Thoracic aorta (tissue), 2 donors: Measurements from ENCODE around the gene FIBCD1. TPM values are rescaled to one million over a fixed set of nuclear protein-coding genes. Genes with fewer than 3 reads are reported as not detected.
"Not testable (repeated sequence)": the region's sequence is repeated elsewhere in the genome, so short reads cannot be mapped to it uniquely, and the experiment has no call there.

ENCODE experiments used
- ATAC-seq: fragments of 150-250 bp; one replicate; pipeline ENCODE4 v1.8.0; 2017; ENCODE audit warnings: low read depth; ENCODE audit not compliant: insufficient number of reproducible peaks, low FRiP score
- DNase-seq: peaks from one replicate; pipeline ENCODE4 v3.0.0-alpha.2; 2020; ENCODE audit warnings: low spot score
- H3K27ac ChIP-seq, 2 donors: fragments of 200-600 bp; sonication (generic); 1 replicate in 1 of 2; 2 replicates in 1 of 2; pipeline ENCODE4 v1.5.1; 2016; ENCODE audit warnings: mild to moderate bottlenecking in 2 of 2, moderate library complexity in 2 of 2
- H3K27me3 ChIP-seq: fragments of 200-600 bp; sonication (generic); replicated peaks from 2 replicates; pipeline ENCODE4 v1.6.0; 2016; ENCODE audit warnings: mild to moderate bottlenecking; ENCODE audit not compliant: insufficient read depth
- H3K36me3 ChIP-seq: fragments of 200-600 bp; sonication (generic); one replicate; pipeline ENCODE4 v1.5.1; 2016
- H3K4me1 ChIP-seq, 2 donors: fragments of 200-600 bp; sonication (generic); 1 replicate in 1 of 2; 2 replicates in 1 of 2; pipeline versions ENCODE4 v1.5.1 to v1.6.0; 2016; ENCODE audit warnings: low read depth in 2 of 2, mild to moderate bottlenecking in 1 of 2; ENCODE audit not compliant: control insufficient read depth in 1 of 2
- H3K4me3 ChIP-seq: fragments of 200-600 bp; sonication (generic); 2 replicates; pipeline ENCODE4 v1.5.1; 2016; ENCODE audit warnings: mild to moderate bottlenecking
- H3K9me3 ChIP-seq: fragments of 200-600 bp; sonication (generic); 2 replicates; pipeline ENCODE4 v1.5.1; 2016
- CTCF ChIP-seq: fragments of 200-600 bp; sonication (generic); IDR thresholded peaks from one replicate; pipeline ENCODE4 v1.5.1; 2019; ENCODE audit warnings: antibody characterized with exemption
- total RNA-seq, 2 donors: library from RNA; depleted of rRNA; stranded (reverse); fragments of >200 nt; gene quantifications; one replicate each; pipeline versions ENCODE4 v1.1.0 to v1.2.3, GENCODE V29; 2016

Gene FIBCD1
- total RNA-seq, 2 donors from 2014 or later: not detected

GRCh38 chr9:130957451-130958203 is 18.6 kb upstream of the FIBCD1 start:
- TF ChIP-seq CTCF: no peak
- peaks cover 3 to 6% of the 10 kb centered on the region in 2 donors for H3K4me1 ChIP-seq
- H3K36me3 ChIP-seq: no peaks in the 10 kb centered on the region
- DNase-seq: no peak
- ATAC-seq: no peak
- H3K9me3 ChIP-seq: no peaks in the 10 kb centered on the region
- H3K27ac ChIP-seq: no peak overlapping the region
- H3K27me3 ChIP-seq: no peaks in the 10 kb centered on the region
- H3K4me3 ChIP-seq: no peak overlapping the region

GRCh38 chr9:130956636-130957450 is 17.8 kb upstream of the FIBCD1 start:
- H3K4me3 ChIP-seq: no peak overlapping the region

GRCh38 chr9:130955947-130956621 is 17.0 kb upstream of the FIBCD1 start:
- Histone ChIP-seq H3K4me1 (no peaks in the 10 kb centered on the region), H3K4me3 (no peak overlapping the region), H3K27ac (no peak overlapping the region), H3K9me3 (no peaks in the 10 kb centered on the region), H3K27me3 (no peaks in the 10 kb centered on the region), H3K36me3 (no peaks in the 10 kb centered on the region)
- ATAC-seq (no peak), DNase-seq (no peak)
- TF ChIP-seq CTCF: no peak

More at GRCh38 chr9:130956636-130957450, 17.8 kb upstream of the FIBCD1 start:
- ATAC-seq: no peak
- no peak for DNase-seq
- Histone ChIP-seq H3K9me3 (no peaks in the 10 kb centered on the region), H3K27ac (no peak overlapping the region), H3K4me1 (no peaks in the 10 kb centered on the region), H3K36me3 (no peaks in the 10 kb centered on the region), H3K27me3 (no peaks in the 10 kb centered on the region)
- no peak for TF ChIP-seq CTCF

- H3K27ac ChIP-seq, H3K36me3 ChIP-seq, H3K4me3 ChIP-seq, H3K9me3 ChIP-seq, H3K4me1 ChIP-seq, H3K27me3 ChIP-seq, DNase-seq, ATAC-seq: not testable (repeated sequence)
These were observed 15.9 kb upstream of the FIBCD1 start for GRCh38 chr9:130954925-130955324.

GRCh38 chr9:130954317-130954716 is 15.3 kb upstream of the FIBCD1 start:
- ATAC-seq: no peak
- H3K27ac ChIP-seq: no peak overlapping the region

More at GRCh38 chr9:130954317-130954716, 15.3 kb upstream of the FIBCD1 start:
- Histone ChIP-seq H3K27me3 (no peaks in the 10 kb centered on the region), H3K4me3 (no peak overlapping the region), H3K4me1 (no peaks in the 10 kb centered on the region), H3K36me3 (no peaks in the 10 kb centered on the region), H3K9me3 (no peaks in the 10 kb centered on the region)
- DNase-seq: no peak
- TF ChIP-seq CTCF: no peak
